Stimulated activated naive CD8-positive, alpha-beta T cell treated with anti-CD3 and anti-CD28 coated beads, Interleukin-15, Interleukin-2, amounts not matched to agents 100 ng/mL and 50 ng/mL, for 24 hours (primary cell): ENCODE measurements around the gene TMEM44.

Experiments
- H3K27ac Mint-ChIP-seq: one replicate; pipeline ENCODE4 v1.8.0; 2021; ENCODE audit warnings: mild to moderate bottlenecking, mixed read lengths
- H3K27me3 Mint-ChIP-seq: one replicate; pipeline ENCODE4 v1.8.0; 2021; ENCODE audit warnings: mixed read lengths
- H3K36me3 Mint-ChIP-seq: one replicate; pipeline ENCODE4 v1.8.0; 2021; ENCODE audit warnings: low read depth, mixed read lengths
- H3K4me1 Mint-ChIP-seq: one replicate; pipeline ENCODE4 v1.8.0; 2021; ENCODE audit warnings: low read depth, mixed read lengths
- H3K4me3 Mint-ChIP-seq: one replicate; pipeline ENCODE4 v1.8.0; 2021; ENCODE audit warnings: mild to moderate bottlenecking, mixed read lengths
- H3K9me3 Mint-ChIP-seq: one replicate; pipeline ENCODE4 v1.8.0; 2021; ENCODE audit warnings: mixed read lengths

The TMEM44 gene

GRCh38 chr3:194585880-194586281 is 47.3 kb downstream of the TMEM44 start:
- Mint-ChIP-seq H3K4me1 (peaks cover 30% of the 10 kb centered on the region), H3K27me3 (no peaks in the 10 kb centered on the region), H3K27ac (no peak overlapping the region), H3K4me3 (peak overlapping the region; percentile 47), H3K36me3 (peaks cover 22% of the 10 kb centered on the region), H3K9me3 (peaks cover 4% of the 10 kb centered on the region)

- Mint-ChIP-seq H3K27me3 (no peaks in the 10 kb centered on the region), H3K36me3 (peaks cover 22% of the 10 kb centered on the region), H3K9me3 (peaks cover 4% of the 10 kb centered on the region), H3K4me3 (peak overlapping the region; percentile 96), H3K27ac (peak overlapping the region; percentile 99), H3K4me1 (peaks cover 30% of the 10 kb centered on the region)
Observed at GRCh38 chr3:194584866-194585265, 48.4 kb downstream of the TMEM44 start.

- Mint-ChIP-seq H3K27me3 (no peaks in the 10 kb centered on the region), H3K4me1 (peaks cover 30% of the 10 kb centered on the region), H3K27ac (peak overlapping the region; percentile 99), H3K4me3 (peak overlapping the region; percentile 96), H3K9me3 (peaks cover 4% of the 10 kb centered on the region), H3K36me3 (peaks cover 22% of the 10 kb centered on the region)
Observed at GRCh38 chr3:194584320-194584776, 48.9 kb downstream of the TMEM44 start.

- H3K27me3 Mint-ChIP-seq, result no peaks in the 10 kb centered on the region
- no peak overlapping the region for H3K27ac Mint-ChIP-seq
- peaks cover 25% of the 10 kb centered on the region for H3K36me3 Mint-ChIP-seq
- H3K4me1 Mint-ChIP-seq, result peaks cover 38% of the 10 kb centered on the region
- peak overlapping the region; percentile 41 for H3K4me3 Mint-ChIP-seq
- H3K9me3 Mint-ChIP-seq, result peaks cover 4% of the 10 kb centered on the region
Observed at GRCh38 chr3:194582196-194582905, 50.9 kb downstream of the TMEM44 start.

- no peak overlapping the region for H3K4me3 Mint-ChIP-seq
- no peaks in the 10 kb centered on the region for H3K9me3 Mint-ChIP-seq
- peaks cover 11% of the 10 kb centered on the region for H3K4me1 Mint-ChIP-seq
- H3K27me3 Mint-ChIP-seq, result peaks cover 3% of the 10 kb centered on the region
- no peak overlapping the region for H3K27ac Mint-ChIP-seq
- peaks cover 6% of the 10 kb centered on the region for H3K36me3 Mint-ChIP-seq
Observed at GRCh38 chr3:194579091-194579606, 54.1 kb downstream of the TMEM44 start.

DNA sequence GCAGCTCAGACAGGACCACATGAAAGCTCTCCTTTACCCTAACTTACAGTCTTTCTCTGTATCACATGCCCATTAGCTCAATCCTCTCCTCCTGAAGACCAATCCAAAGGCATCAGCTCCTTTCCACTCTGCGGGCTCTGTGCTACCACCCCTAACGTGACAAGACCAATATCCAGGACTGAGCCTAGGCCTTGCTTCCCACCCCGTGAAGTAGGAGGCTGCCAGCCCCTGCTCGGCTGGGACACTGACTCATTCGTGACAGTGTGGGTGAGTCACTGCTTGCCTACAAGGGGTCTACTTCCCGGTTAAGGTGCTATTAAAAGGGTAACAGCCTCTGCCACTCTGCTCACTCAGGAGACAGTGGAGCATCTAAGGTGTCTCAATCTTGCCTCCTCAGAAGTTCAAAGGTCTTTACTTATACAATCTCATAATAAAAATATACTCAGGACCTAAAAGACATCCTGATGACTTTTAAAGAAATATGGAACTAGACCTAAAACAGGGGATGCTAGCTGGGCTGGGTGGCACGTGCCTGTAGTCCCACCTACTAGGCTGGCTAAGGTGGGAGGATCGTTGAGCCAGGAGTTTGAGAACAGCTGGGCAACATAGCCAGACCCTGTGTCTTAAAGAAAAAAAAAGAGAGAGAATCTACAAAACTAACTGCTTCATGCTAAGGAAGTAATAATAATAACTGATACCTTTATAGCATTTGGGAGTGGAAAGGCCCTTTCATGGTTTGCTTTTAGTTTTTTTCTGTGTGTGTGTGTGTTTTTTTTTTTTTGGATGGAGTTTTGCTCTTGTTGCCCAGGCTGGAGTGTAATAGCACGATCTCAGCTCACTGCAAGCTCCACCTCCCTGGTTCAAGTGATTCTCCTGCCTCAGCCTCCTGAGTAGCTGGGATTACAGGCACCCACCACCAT is 55.0 kb downstream of the TMEM44 start:
- H3K36me3 Mint-ChIP-seq, result peaks cover 3% of the 10 kb centered on the region
- peak overlapping the region; percentile 3 for H3K27ac Mint-ChIP-seq
- no peak overlapping the region for H3K4me3 Mint-ChIP-seq
- H3K9me3 Mint-ChIP-seq, result no peaks in the 10 kb centered on the region
- H3K27me3 Mint-ChIP-seq, result peaks cover 10% of the 10 kb centered on the region
- peaks cover 8% of the 10 kb centered on the region for H3K4me1 Mint-ChIP-seq

DNA sequence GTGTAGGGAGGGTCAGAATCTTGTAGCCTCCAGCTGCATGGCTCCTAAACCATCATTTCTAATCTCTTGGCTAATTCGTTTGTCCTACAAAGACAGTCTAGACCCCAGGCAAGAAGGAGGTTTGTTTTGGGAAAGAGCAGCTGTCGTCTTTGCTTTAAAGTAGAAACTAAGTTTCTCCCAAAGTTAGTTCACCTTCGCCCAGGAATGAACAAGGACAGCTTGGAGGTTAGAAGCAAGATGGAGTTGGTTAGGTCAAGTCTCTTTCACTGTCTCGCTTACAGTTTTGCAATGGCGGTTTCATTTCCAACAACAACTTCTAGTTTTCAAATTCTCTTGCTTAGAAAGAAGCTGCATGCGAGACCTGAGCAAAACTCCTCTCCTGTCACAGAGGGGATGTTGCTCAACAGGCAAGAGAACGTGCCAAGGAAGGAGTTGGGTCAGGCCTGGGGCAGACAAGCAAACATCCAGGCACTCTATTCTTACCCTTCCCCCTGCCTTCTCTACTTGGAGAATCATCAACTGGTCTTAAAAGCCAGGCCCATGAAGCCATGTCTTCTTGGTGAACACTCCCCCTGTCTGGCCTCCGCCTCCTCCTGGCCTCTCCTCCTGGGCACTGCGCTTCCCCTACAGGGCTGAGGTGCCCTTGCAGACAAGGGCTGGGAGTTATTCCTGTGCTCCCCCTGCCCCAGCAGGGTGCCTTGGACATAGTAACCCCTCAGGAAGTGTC is 57.6 kb downstream of the TMEM44 start:
- Mint-ChIP-seq H3K4me1 (peaks cover 21% of the 10 kb centered on the region), H3K27me3 (peaks cover 29% of the 10 kb centered on the region), H3K9me3 (no peaks in the 10 kb centered on the region), H3K4me3 (no peak overlapping the region), H3K27ac (no peak overlapping the region), H3K36me3 (peaks cover 3% of the 10 kb centered on the region)

GRCh38 chr3:194574639-194575483 is 58.4 kb downstream of the TMEM44 start:
- Mint-ChIP-seq H3K4me3 (no peak overlapping the region), H3K4me1 (peaks cover 21% of the 10 kb centered on the region), H3K27ac (no peak overlapping the region), H3K27me3 (peaks cover 29% of the 10 kb centered on the region), H3K36me3 (peaks cover 3% of the 10 kb centered on the region), H3K9me3 (no peaks in the 10 kb centered on the region)

- Mint-ChIP-seq H3K4me1 (peaks cover 21% of the 10 kb centered on the region), H3K9me3 (no peaks in the 10 kb centered on the region), H3K36me3 (peaks cover 3% of the 10 kb centered on the region), H3K27ac (no peak overlapping the region), H3K27me3 (peaks cover 29% of the 10 kb centered on the region), H3K4me3 (no peak overlapping the region)
Observed at GRCh38 chr3:194573680-194574437, 59.4 kb downstream of the TMEM44 start.

GRCh38 chr3:194572944-194573491 is 60.2 kb downstream of the TMEM44 start:
- peaks cover 2% of the 10 kb centered on the region for H3K36me3 Mint-ChIP-seq
- H3K4me3 Mint-ChIP-seq, result no peak overlapping the region
- peaks cover 17% of the 10 kb centered on the region for H3K4me1 Mint-ChIP-seq
- H3K27ac Mint-ChIP-seq, result no peak overlapping the region
- peaks cover 29% of the 10 kb centered on the region for H3K27me3 Mint-ChIP-seq
- H3K9me3 Mint-ChIP-seq, result no peaks in the 10 kb centered on the region

DNA sequence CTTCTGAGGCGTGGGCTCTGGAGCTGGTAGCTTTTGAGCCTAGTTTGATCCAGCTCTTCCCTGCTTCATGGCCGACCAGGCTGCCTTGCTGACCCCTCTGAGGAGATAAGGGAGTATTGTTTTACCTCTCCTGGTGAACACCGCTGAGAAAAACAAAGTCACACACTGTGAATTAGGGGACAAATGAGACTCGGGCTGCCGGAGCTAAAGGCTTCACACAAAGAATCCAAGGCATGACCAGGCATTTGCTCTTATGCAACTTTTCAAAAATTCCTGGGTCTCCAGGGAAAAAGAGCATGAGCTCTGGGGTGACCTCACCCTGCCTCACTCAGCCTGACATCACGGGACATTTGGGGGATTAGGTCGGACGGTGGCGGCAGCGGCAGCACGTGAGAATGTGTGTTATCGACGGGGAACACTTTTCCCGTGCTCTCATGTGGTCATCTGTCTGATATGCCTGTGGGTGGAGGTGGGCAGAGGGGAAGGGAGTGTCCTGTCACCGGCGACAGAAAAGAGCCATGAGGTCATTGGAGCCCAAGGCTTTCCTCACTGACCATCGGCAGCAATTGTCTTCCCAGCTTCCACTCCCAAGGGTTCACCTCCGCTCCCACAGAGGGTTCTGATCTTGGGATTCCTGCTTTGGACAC is 61.0 kb downstream of the TMEM44 start:
- peaks cover 14% of the 10 kb centered on the region for H3K4me1 Mint-ChIP-seq
- H3K4me3 Mint-ChIP-seq, result no peak overlapping the region
- no peaks in the 10 kb centered on the region for H3K36me3 Mint-ChIP-seq
- no peaks in the 10 kb centered on the region for H3K9me3 Mint-ChIP-seq
- no peak overlapping the region for H3K27ac Mint-ChIP-seq
- peaks cover 29% of the 10 kb centered on the region for H3K27me3 Mint-ChIP-seq

DNA sequence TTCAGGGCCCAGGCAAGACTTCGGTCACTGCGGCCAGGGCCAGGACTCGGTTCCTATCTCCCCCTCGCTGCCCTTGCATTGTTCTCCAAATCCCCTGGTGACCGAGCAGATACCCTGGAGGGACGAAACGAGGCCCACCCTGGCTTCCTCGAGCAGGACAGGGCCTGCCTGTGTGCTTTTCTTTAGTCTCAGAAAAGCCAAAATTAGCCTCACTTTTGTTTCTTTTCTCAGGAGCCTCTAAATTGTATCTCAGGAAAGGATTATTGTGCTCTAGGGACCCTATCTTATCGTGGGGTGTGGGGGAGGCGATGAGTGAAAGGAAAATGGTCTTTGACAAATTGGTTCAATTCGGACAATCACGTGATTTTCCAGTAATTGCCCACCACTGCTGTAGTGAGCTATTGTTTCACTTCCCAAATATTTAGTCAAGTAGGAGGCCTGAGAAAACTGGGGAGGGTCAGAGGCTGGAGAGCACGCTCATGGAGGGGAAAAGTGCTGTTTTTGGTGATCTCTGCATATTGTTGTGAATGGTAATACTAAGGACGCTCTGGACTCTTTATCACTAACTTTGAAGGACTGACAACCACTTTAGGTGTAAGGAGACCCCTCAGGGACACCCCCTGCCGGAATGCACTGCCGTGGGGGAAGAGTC is 61.6 kb downstream of the TMEM44 start:
- peaks cover 29% of the 10 kb centered on the region for H3K27me3 Mint-ChIP-seq
- no peaks in the 10 kb centered on the region for H3K36me3 Mint-ChIP-seq
- H3K4me3 Mint-ChIP-seq, result no peak overlapping the region
- peaks cover 14% of the 10 kb centered on the region for H3K4me1 Mint-ChIP-seq
- no peak overlapping the region for H3K27ac Mint-ChIP-seq
- H3K9me3 Mint-ChIP-seq, result no peaks in the 10 kb centered on the region
